GM21423 (cell line): ENCODE measurements around the gene TFG.
"Not testable (repeated sequence)": the region's sequence is repeated elsewhere in the genome, so short reads cannot be mapped to it uniquely, and the experiment has no call there.

ENCODE experiments used
- ATAC-seq: cut with Tn5 transposase; IDR thresholded peaks from one replicate; pipeline ENCODE4 v1.9.1; 2021; ENCODE audit warnings: mild to moderate bottlenecking, moderate library complexity; ENCODE audit not compliant: unreplicated experiment

Gene TFG

DNA sequence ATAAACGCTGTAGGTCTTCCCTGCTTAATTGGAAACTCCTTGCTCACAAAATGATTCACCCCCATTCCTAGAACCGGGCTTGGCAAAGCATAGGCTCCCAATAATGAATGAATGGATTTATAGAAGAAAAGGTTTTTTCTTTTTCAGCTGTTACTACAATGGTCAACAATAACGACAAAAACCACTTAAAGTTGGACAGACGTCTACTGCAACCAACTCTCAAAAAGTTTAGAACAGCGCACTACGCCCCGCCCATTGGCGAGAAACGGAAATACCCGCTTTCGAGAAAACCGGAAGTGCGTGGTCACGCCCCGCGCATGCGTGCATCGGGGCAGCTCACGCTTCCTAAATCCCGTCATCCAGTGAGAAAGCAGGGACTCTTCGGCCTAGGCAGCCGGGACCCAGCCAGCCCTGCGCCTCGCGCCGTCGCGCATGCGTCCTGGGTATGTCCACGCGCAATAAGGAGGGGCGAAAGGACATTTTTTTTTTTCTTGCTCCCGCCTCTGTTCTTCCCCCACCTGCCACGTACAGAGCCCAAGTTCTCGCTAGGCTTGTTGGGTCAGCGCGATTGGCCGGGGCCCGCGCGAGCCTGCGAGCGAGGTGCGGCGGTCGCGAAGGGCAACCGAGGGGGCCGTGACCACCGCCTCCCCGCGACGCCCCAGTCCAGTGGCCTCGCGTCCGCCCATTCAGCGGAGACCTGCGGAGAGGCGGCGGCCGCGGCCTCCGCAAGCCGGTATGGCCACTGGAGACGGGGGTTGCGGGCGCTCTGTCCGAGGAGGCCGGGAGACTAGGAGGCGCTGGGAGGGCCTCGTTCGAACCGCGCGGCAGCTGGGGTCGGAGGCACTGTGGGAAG is at the start of gene TFG:
Gene TFG, plus strand, starts transcription at position 506 of the 853 bp plus-strand sequence. CDS start 4,192 bp downstream, outside the sequence.
- peak; percentile 93 for ATAC-seq

DNA sequence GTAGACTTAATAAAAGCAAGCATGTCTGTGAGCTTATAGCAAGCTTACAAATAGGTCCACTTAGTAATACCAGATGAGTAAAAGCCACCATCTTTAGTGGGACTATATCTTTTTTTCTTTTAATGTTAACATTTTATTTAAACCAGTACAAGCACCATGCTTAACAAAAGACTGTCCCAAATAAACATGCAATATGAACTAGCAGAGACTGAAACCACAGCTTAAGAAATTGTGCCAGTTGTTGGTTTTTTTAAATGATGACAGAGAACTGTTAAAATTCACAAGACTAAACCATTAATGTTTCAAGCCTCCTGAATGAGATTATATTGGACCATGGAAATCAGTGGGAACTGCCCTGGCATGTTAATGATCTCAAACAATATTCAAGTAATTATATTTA is 48.0 kb upstream of the TFG start:
- not testable (repeated sequence) for ATAC-seq

DNA sequence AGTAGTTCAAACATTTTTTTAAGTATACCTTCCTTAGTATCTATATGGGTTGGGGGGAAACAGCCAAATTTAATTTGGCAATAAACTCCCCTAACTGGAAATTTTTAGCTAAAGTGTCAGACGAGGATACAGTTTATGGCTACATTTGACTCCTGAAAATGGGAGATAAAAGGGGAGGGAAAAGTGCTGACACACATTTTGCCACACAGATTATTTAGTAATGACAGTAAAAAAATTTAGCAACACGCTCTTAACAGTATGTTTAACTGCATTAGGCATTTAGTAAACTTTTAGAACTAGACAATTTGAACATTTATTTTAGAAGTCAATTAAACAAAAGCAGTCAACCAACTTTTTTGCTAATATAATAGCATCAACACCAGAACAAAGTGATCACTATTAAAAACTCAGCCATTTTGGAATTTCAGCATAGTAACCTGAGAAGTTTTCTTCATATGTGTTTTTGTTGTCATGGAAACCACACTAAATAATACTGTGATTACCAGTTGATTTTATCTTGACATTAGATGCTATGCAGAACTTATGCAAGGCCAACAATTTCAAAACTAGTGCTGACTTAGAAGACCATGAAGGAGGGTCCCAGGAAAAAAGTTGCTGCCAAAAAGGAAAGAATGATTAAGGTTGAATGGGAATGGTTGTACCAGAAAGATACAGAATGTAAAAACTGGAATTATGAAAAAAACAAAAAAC is 47.0 kb upstream of the TFG start:
- ATAC-seq, result no peak

DNA sequence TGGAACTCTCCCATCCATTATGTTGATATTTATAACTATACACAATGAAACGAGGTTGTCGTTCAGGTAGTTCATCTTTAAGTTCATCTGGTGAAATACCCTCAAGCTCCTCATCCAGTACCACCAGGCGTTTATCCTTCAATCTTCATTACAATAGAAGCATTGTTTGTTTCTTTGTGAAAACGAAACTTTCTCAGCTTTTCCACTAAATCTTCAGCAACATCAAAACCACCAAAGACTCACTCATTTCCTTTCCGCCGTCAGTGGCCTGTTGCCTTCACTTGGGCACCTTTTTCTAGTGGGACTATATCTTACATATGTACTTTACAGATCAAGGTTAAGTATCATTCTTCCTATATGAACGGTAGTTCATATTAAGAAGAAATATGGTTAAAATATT is 44.1 kb upstream of the TFG start:
- ATAC-seq, result no peak

DNA sequence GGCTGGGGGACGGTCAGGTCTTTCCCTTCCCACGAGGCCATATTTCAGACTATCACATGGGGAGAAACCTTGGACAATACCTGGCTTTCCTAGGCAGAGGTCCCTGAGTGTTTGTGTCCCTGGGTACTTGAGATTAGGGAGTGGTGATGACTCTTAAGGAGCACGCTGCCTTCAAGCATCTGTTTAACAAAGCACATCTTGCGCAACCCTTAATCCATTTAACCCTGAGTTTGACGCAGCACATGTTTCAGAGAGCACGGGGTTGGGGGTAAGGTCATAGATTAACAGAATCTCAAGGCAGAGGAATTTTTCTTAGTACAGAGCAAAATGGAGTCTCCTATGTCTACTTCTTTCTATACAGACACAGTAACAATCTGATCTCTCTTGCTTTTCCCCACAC is 42.6 kb upstream of the TFG start:
- ATAC-seq, result not testable (repeated sequence)

DNA sequence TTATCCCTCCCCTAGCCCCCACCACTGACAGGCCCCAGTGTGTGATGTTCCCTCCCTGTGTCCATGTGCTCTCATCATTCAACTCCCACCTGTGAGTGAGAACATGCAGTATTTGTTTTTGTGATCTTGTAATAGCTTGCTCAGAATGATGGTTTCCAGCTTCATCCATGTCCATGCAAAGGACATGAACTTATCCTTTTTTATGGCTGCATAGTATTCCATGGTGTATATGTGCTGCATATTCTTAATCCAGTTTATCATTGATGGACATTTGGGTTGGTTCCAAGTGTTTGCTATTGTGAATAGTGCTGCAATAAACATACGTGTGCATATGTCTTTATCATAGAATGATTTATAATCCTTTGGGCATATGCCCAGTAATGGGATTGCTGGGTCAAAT is 42.0 kb upstream of the TFG start:
- ATAC-seq, result not testable (repeated sequence)

DNA sequence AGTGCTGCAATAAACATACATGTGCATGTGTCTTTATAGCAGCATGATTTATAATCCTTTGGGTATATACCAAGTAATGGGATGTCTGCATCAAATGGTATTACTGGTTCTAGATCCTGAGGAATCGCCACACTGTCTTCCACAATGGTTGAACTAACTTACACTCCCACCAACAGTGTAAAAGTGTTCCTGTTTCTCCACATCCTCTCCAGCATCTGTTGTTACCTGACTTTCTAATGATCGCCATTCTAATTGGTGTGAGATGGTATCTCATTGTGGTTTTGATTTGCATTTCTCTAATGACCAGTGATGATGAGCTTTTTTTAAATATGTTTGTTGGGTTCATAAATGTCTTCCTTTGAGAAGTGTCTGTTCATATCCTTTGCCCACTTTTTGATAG is 38.3 kb upstream of the TFG start:
- not testable (repeated sequence) for ATAC-seq

DNA sequence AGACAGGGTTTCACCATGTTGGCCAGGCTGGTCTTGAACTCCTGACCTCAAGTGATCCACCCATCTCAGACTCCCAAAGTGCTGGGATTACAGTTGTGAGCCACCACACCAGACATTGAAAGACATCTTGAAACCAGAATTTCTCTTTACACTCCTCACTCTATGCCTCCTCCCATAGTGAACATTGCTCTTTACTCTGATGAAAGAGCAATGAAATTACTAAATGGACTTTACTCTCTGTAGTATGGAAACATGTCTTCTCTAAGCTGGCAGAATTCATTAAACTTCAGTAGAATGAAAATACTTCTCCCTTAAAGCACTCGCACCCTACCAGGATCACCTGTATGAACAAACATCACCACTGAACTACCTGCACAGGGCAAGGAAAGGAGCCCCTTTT is 27.8 kb upstream of the TFG start:
- no peak for ATAC-seq

DNA sequence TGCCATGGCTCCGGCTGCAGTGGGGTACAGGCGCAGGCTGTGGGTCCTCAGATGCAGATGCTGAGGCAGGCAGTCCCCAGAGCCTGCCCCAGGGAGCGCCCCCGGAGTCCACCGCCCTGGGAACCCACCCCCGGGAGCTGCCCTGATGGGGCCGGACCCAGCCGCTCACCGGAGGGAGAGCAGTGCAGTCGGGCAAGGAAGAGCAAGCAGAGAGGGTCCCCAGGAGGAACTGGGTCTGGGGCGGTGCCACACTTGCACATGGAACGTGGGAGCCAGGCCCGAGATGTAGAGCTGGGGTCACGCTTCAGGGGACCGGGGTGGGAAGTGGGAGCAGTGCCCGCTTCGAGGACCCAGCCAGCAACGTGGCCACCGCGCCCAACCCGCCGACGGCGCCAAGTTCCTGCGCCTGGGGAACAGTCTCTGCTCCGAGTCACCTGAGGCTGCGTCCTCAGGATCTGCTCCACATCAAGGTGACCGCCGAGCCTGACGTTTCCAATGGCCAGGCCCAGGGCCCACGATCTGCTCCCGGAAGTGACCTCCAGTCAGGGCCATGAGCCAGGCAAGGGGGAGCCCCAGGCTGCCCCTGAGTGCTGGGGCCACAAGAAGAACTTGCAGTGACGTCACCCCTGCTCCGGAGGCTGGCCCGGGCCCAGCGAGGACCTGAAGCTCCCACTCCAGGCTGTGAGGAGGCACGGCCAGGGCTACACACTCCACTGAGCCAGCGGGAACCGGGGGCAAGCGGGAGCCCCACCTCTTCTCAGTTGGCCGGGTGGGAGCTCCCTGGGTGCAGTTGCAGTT is 27.0 kb upstream of the TFG start:
- no peak for ATAC-seq

DNA sequence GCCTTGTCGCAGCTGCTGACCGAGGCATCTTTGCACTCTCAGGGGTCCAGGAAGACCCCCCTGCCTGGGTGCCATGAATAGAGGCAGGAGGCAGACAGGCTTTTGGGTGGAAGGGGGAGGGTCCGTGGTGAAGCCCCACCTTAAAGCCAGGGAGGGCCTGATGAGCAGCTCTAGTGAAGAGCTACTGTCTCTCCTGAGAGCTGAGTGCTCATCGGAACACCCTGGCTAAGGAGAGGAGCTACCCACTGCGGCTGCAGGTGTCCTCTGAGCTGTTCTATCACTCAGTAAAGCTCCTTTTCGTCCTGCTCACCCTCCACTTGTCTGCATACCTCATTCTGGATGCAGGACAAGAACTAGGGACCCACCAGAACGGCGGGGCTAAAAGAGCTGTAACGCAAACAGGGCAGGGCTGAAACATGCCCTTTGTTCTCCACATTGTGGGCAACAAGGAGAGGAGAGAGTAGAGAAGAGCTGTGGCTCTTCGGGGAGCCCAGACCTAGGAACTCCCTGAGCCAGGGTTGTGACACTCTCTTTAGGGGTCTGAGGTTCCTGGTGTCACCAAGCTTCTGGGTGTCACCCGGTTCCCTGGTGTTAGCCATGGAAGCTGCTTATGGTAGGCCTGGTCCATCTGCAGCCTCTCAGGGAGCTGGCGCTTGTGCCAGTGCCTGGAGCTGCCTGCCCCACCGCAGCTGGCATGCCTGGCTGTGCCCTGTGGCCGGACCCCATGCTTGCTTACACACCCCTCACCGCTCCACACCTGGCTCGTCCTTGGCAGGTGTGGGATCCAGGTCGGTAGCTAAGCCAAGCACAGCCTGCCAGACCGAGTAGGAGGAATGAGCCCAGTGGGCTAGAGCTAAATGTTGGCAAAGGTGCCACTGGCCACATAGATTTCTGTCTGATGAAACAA is 26.2 kb upstream of the TFG start:
- no peak for ATAC-seq

DNA sequence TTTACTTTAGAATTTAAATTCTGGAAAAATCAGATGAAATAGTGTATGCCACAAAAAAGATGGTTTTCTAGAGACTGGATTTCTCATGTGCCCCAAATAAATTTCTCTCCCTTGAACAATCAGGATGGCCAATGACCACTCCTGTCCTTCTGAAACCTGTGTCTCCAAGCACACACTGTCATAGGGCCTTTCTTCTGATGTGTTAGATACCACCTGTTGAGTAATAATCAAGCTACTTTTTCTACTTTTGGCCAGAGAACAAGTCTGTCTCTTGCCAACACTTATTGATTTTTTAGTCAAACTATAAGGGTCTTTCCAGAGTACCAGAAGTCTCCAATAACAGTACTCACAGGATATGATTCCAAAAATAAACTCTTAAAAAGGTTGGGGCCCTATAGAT is 16.1 kb upstream of the TFG start:
- ATAC-seq, result no peak

DNA sequence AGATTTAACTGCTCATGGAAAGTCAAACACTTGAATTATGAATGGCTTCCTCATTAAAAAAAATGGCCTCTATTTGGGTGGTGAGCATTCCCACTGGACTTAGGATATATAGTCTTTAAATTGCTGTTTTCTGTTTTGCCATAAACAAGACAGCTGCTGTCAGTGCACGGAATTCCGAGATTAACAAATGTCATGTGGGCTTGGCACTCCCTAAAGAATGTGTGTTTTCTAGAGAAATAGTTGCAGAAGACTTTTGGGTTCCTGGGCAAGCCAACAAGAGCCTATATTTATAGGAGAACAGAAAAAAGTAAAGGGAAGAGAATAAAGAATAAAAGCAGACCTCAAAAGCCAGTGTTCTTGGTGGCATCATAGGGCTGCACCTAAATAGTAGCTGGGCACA is 13.6 kb upstream of the TFG start:
- no peak for ATAC-seq

DNA sequence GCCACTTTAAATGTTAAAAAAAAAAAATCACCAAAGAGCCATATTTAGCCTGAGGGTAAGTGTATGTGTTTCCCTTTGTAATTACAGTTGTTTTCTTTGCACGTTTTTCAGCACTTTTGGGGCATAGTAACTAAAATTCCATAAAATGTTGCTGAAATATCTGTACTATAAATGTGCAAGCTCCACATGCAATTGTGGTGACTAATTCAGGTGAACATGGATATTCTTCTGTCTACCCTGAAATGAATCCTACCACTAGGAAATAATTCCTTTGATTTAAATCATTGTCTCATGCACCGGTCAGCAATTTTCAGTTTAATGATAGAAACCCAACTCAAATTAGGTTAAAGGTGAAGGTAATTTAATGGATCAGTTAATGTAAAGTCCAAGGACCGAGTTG is 13.1 kb upstream of the TFG start:
- no peak for ATAC-seq

DNA sequence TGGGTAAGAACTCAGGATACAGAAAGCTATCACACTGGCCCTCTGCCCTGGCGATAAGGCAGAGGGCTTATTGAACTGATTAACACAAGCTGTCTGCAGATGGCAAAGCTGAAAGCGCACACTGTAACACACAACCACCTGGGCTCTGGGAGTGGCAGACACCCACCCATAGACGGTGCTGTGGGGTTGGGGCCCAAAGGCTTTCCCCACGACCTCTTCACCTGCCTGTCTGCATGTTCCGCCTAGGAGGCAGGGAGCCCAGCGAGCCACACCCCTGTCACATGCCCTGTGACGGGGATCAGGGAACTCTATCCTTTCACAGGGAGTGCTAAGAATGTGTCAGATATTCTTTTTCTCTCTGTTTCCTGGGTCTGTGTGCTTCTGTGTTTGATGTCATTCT is 12.1 kb upstream of the TFG start:
- ATAC-seq, result no peak

DNA sequence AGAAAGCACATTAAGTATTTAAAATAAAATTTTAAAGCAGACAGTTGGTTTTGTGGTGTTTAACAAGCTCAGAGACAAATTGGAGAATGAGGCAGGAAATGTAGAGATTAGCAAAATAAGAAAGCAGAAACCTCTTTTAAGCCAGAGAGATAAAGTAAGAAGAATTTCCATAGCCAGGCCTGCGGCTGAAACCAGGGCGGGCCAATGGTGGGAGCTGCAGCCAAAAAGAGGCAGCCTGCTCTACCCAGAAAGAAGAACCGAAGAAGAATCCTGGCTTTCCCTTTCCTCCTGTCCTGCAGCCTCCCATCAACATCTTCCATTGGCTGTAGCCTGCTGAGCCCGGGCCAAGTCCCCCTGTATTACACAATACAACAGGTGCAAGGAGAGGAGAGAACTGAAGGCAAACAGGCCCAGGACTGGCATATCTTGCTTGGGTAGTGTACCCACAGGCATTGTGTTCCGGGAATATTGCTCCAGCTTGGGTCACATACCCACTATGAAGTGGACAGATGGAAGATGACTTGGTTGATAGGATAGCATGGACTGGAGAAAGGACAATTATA is 11.5 kb upstream of the TFG start:
- no peak for ATAC-seq

DNA sequence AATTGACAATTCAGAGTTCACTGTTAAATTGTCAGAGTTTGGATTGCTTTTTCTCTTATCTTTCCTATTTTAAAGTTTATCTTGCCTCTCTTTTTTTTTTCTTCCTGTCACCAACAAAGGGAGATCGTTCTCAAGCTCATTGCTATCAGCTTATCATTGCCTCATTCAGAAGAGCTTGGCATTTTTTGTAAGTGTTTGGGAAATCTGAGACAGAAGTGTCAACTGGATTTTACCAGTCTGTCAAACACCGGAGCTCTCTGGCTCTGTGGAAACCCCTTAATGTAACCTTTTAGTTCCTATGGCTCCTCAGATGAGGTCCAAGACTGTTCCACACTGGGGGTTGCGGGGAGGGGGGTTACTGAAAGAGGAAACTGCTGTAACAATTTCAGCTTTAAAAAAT is 10.6 kb upstream of the TFG start:
- ATAC-seq, result no peak

DNA sequence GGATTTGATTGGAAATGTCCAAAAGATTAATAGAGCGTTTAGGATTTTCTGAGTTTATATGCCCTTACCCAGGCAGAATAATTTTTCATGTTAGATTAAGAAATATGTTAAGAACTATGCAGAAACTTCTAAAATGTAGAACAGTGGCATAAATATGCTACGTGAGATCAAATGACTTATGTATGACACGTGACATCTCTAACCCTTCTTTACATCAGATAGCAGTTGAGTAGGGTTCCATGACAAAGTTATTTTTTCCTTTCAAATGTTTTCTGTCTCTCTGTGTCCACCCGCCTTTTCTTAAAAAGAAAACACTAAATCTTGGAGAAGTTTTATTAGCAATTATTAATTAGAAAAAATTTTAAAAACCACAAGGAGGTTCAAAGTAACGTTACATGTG is 8.6 kb upstream of the TFG start:
- ATAC-seq, result no peak

DNA sequence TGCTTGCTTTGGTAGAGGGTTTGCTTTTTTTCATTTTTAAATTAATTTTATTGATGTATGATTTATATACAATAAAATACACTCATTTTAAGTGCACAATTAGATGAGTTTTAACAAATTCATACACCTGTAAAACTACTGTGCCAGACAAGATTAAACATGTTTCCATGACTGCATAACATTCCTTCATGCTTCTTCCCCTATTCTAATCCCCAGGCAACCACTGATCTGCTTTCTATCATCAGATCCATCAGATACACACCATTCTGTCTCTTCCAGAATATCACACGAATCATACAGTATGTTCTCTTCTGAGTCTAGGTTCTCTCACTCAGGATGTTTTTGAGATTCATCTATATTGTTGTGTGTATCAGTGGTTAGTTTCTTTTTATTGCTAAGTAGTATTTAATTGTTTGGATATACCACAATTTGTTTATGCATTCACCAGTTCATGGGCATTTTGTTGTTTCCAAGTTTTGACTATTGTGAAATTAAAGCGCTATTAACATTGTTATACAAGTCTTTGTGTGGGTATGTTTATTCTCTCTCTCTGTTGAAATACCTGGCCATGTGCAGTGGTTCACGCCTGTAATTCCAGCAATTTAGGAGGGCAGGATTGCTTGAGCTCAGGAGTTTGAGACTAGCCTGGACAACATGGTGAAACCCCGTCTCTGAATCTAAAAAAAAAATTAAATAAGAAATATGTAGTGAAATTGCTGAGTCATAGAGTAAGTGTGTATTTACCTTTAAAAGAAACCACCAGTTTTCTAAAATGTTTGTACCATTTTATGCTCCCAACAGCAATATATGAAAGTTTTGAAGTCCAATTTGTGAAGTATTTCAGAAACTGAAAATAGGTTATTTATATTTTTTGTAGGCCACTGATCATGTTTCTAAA is 7.0 kb upstream of the TFG start:
- ATAC-seq, result no peak

DNA sequence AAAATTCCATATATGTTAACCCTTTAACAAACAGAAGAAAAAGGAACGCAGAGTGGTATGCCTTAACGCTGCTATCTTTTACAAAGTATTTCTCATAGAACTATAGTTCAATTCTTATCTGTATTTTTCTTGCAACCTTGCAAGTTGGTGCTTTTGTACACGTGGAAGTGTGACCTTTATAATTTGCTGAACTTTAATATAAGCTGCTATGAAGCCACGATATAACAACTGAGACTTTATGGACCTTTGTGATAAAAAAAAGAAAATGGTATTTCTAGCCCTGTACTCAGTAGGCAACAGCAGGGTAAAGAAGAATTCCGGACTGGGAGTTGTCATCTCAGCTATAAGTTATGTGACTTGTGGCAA is 6.3 kb upstream of the TFG start:
- no peak for ATAC-seq
